NT2/D1 (cell line): ENCODE data around the gene IL12B.
A peak's percentile ranks its signal among the peaks of the same experiment; 100 is the strongest.

Experiments
- DNase-seq: peaks from one replicate; pipeline ENCODE4 v3.0.0-alpha.2; 2011; ENCODE audit warnings: low read depth, low spot score
- H3K27me3 ChIP-seq: 2 replicates; pipeline ENCODE4 v1.6.0; 2011; ENCODE audit warnings: mild to moderate bottlenecking; ENCODE audit not compliant: insufficient read length, insufficient read depth
- H3K36me3 ChIP-seq: 2 replicates; pipeline ENCODE4 v1.6.1; 2011; ENCODE audit warnings: mild to moderate bottlenecking, low read length, mixed read lengths; ENCODE audit not compliant: insufficient read depth, insufficient read length
- H3K4me1 ChIP-seq: 2 replicates; pipeline ENCODE4 v1.5.1; 2011; ENCODE audit not compliant: insufficient read depth, insufficient read length
- H3K4me3 ChIP-seq: 2 replicates; pipeline ENCODE4 v1.5.1; 2011; ENCODE audit warnings: low read depth; ENCODE audit not compliant: insufficient read length
- H3K9ac ChIP-seq: 2 replicates; pipeline ENCODE4 v1.6.0; 2011; ENCODE audit warnings: low read depth; ENCODE audit not compliant: insufficient read length
- H3K9me3 ChIP-seq: 2 replicates; pipeline ENCODE4 v1.5.1; 2011; ENCODE audit warnings: mild to moderate bottlenecking, low read length; ENCODE audit not compliant: insufficient read depth
- SUZ12 ChIP-seq: IDR thresholded peaks from 2 replicates; pipeline ENCODE4 v1.6.1; 2011; ENCODE audit not compliant: insufficient read length, insufficient read depth; ENCODE audit errors: extremely low read depth
- YY1 ChIP-seq: IDR thresholded peaks from 2 replicates; pipeline ENCODE4 v1.6.1; 2011; ENCODE audit not compliant: insufficient read length, insufficient read depth
- ZNF274 ChIP-seq: IDR thresholded peaks from 2 replicates; pipeline ENCODE4 v1.6.1; 2011; ENCODE audit warnings: mild to moderate bottlenecking, low read depth, low read length

IL12B gene

GRCh38 chr5:159331093-159331973, 1.0 kb upstream of the IL12B start:
- Histone ChIP-seq H3K9ac (peak overlapping the region; percentile 72), H3K36me3 (no peaks in the 10 kb centered on the region), H3K4me1 (no peaks in the 10 kb centered on the region), H3K4me3 (peak overlapping the region; percentile 51), H3K27me3 (no peaks in the 10 kb centered on the region), H3K9me3 (no peaks in the 10 kb centered on the region)
- TF ChIP-seq SUZ12, result no peak
- TF ChIP-seq ZNF274, result no peak
- no peak for TF ChIP-seq YY1
- peak; percentile 9 for DNase-seq

- Histone ChIP-seq H3K4me3 (no peak overlapping the region), H3K36me3 (no peaks in the 10 kb centered on the region), H3K9ac (no peak overlapping the region), H3K4me1 (no peaks in the 10 kb centered on the region), H3K27me3 (no peaks in the 10 kb centered on the region), H3K9me3 (no peaks in the 10 kb centered on the region)
- no peak for TF ChIP-seq ZNF274
- TF ChIP-seq SUZ12, result no peak
- no peak for TF ChIP-seq YY1
- no peak for DNase-seq
Measured at GRCh38 chr5:159324986-159325385, 5.3 kb downstream of the IL12B start.

- Histone ChIP-seq H3K9ac (no peak overlapping the region), H3K4me3 (no peak overlapping the region), H3K4me1 (no peaks in the 10 kb centered on the region), H3K36me3 (no peaks in the 10 kb centered on the region), H3K27me3 (no peaks in the 10 kb centered on the region), H3K9me3 (no peaks in the 10 kb centered on the region)
- TF ChIP-seq SUZ12 (no peak), ZNF274 (no peak), YY1 (no peak)
- no peak for DNase-seq
Measured at GRCh38 chr5:159324102-159324755, 6.1 kb downstream of the IL12B start.

GRCh38 chr5:159322180-159322579, 8.1 kb downstream of the IL12B start:
- H3K4me1 ChIP-seq, result no peaks in the 10 kb centered on the region
- no peak overlapping the region for H3K4me3 ChIP-seq
- TF ChIP-seq ZNF274 (no peak), SUZ12 (no peak), YY1 (no peak)
- no peaks in the 10 kb centered on the region for H3K36me3 ChIP-seq
- H3K9ac ChIP-seq, result no peak overlapping the region
- no peaks in the 10 kb centered on the region for H3K27me3 ChIP-seq
- H3K9me3 ChIP-seq, result no peaks in the 10 kb centered on the region
- no peak for DNase-seq

GRCh38 chr5:159319832-159320231, 10.5 kb downstream of the IL12B start:
- Histone ChIP-seq H3K36me3 (no peaks in the 10 kb centered on the region), H3K27me3 (no peaks in the 10 kb centered on the region), H3K9me3 (no peaks in the 10 kb centered on the region), H3K9ac (no peak overlapping the region), H3K4me1 (no peaks in the 10 kb centered on the region), H3K4me3 (no peak overlapping the region)
- no peak for DNase-seq
- TF ChIP-seq YY1, result no peak
- TF ChIP-seq SUZ12, result no peak
- TF ChIP-seq ZNF274, result no peak

- Histone ChIP-seq H3K36me3 (no peaks in the 10 kb centered on the region), H3K9ac (no peak overlapping the region), H3K9me3 (no peaks in the 10 kb centered on the region), H3K4me1 (no peaks in the 10 kb centered on the region), H3K4me3 (no peak overlapping the region), H3K27me3 (no peaks in the 10 kb centered on the region)
- no peak for DNase-seq
- TF ChIP-seq ZNF274 (no peak), SUZ12 (no peak), YY1 (no peak)
Measured at GRCh38 chr5:159319363-159319762, 10.9 kb downstream of the IL12B start.

GRCh38 chr5:159318448-159318847, 11.8 kb downstream of the IL12B start:
- no peaks in the 10 kb centered on the region for H3K36me3 ChIP-seq
- no peaks in the 10 kb centered on the region for H3K9me3 ChIP-seq
- no peaks in the 10 kb centered on the region for H3K27me3 ChIP-seq
- no peaks in the 10 kb centered on the region for H3K4me1 ChIP-seq
- no peak for DNase-seq
- TF ChIP-seq YY1, result no peak
- TF ChIP-seq ZNF274, result no peak
- TF ChIP-seq SUZ12, result no peak
- H3K4me3 ChIP-seq, result no peak overlapping the region
- no peak overlapping the region for H3K9ac ChIP-seq
